GM19099 (cell line): ENCODE results near the gene DENND11.

Experiments used
- POLR2A ChIP-seq: IDR thresholded peaks from 3 replicates; pipeline ENCODE4 v1.6.1; 2011; ENCODE audit warnings: low read depth; ENCODE audit not compliant: insufficient read length; ENCODE audit errors: extremely low read depth

Gene DENND11

DNA sequence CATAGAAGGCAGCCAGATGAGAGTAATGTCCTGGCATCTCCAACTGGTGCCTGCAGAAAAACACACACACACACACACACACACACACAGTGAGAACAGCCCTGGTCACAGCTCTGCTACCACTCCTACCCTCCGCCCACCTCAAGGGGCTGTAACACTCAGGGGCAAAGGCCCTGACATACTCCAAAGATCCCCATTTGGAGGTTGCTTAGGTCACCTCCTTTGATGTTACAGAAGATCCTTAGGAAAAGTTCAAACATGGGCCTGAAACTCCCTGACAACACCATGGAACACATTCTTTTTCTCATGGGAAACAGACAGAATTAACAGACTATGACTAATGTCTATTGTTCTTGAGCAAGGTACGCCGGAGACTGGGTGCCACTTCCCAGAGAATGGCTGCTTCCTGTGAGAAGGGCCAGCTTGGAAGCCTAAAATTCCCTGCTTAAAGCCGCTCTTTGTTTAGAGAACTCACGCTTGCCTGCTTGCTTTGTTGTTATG lies 27.7 kb downstream of the DENND11 start:
- TF ChIP-seq POLR2A, result no peak

GRCh38 chr7:141673346-141673745 lies 28.6 kb downstream of the DENND11 start:
- no peak for TF ChIP-seq POLR2A

DNA sequence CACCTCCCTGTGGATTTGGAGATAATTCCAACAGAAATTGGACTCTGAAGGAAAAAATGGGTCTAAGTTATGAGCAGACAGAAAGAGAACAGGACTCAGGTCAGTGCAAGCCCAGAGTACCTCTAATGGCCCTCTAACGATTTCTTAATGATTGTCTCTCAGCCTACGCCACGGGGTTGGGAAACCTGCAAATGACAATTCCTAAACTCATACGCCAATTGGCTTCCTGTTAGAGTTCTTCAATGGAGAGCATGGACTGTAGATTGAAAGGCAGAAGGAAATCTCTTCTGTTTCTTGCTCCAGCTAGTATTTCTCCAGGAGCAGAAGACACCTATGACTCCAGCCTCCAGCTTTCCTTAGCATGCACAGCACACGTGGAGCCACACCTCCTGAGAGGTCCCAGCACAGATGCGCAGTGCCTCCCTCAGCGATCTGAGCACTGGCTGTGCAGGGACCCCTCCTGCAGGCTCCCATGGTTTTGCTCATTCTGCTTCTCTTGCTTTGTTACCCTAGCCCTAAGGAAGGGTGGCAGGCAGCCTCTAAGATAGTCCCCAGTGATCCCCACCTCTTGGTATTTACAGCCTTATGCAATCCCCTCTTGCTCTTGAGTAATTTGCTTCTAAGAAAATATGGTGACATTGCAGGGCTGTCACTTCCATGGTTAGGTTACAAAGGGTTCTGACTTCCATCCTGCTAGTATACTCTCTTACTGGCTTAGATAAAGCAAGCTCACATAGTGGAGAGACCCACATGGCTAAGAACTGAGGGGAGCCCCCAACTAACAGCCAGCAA lies 30.1 kb downstream of the DENND11 start:
- TF ChIP-seq POLR2A, result no peak

DNA sequence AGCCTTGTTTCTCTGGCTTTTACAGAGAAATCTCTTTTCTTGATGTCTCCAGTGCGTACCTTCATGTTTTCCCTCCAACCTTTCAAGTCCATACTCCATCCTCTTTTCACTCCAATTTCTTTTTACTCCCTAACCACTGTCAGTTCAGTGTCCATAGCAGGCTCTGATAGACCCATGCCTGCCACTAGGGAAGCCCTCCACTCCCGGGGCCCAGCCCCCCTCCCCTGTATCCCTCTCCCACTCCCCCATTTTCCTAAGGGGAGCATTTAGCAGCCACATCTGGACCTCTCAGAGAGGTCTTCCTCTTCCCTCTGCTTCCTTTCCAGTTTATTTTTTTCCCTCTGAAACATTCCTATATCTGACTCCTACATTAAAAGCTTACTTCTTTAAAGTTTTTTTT lies 33.1 kb downstream of the DENND11 start:
- TF ChIP-seq POLR2A, result no peak

- TF ChIP-seq POLR2A, result no peak
Measured at GRCh38 chr7:141666071-141666470, 35.9 kb downstream of the DENND11 start.

DNA sequence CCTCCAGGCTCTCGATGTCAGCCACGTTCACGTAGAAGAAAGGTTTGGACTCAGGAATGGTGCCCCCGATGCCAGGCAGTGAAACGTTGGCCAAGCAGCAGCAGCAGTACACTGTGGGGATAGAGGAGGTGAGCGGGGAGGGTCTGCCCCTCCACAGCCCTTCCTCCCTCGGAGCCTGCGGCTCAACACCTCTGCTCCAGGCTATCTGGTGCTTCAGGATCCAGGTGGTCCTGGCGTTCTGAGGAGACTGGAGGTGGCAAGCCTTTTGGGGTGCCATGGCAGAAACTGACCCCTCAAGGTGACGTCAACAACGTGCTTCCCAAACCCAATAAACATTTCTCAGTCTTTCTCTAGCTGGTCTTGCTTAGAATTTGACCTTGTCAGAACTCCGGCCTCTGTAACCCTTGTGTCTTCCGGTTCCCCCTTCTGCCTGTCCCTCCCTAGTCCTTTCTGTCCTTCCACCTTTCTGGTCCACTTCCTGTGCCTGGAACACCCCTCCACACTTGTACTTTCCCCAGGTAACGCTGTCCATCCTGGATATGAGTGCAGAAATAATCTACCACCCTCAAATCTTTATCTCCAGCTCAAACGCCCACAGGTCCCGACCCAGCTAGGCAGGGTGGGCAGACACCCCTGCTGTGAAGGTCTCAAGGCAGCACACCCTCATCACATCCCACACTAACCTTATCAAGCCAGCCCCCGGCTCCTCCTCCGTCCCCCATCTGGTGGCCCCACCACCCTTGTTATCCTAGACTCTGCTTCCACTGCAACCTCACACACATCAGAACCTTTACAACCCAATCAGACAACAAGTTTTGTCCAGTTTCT lies 36.5 kb downstream of the DENND11 start:
- no peak for TF ChIP-seq POLR2A

GRCh38 chr7:141664450-141664849 lies 37.5 kb downstream of the DENND11 start:
- TF ChIP-seq POLR2A, result no peak

GRCh38 chr7:141663081-141663849 lies 38.7 kb downstream of the DENND11 start:
- TF ChIP-seq POLR2A, result no peak

GRCh38 chr7:141660259-141660658 lies 41.7 kb downstream of the DENND11 start:
- TF ChIP-seq POLR2A, result no peak

DNA sequence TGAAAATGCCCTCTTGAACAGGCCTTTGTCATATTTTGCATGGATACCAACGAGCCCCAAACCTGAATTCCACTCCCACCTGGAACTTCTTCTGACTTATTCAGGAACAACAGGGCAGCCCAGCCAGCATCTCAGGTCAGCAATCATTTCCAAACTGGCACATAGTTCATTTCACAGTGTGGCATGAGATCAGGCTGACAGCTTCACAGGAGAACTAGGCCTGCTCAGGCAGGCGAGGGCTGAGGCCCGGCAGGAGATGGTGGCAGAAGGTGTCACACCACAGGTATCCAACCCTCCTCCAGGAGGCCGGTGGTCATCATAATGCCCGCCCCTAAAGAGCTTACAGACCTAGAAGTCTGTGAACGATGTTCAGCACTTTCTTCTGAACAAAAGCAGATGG lies 42.5 kb downstream of the DENND11 start:
- TF ChIP-seq POLR2A, result no peak

DNA sequence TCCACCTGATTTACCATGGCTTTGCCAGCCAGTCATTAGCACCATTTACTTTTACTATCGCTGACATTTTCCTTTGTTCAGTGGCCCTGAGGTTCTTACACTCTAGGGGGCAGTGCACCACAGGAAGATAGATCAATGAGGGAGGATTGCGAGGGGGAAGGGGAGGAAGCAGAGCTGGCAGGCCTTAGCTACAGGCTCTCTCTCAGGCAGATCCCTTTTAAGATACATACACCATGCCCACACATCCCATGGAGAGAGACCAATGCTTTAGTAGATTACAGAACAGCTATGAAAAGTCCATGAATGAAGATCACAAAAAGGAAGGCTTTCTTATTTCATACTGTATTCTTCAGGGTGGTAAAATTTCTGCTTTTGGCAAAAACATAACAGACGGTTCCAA lies 47.4 kb downstream of the DENND11 start:
- TF ChIP-seq POLR2A, result no peak

DNA sequence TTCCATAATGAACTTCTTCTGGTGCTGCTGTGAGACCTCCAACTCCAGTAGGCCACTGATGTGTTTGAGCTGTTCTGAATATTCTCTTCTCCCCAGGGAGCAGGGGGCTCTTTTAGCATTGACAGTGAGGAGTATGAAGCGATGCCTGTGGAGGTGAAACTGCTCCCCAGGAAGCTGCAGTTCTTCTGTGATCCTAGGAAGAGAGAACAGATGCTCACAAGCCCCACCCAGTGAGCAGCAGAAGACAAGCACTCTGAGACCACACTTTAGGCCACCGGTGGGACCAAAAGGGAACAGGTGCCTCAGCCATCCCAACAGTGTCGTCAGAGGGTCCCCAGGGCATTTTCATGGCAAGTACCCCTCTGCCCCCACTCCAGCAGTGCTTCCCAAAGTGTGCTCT lies 49.3 kb downstream of the DENND11 start:
- TF ChIP-seq POLR2A, result no peak
